ENCODE results near the gene SERINC4.

SERINC4 gene

GRCh38 chr15:43774062-43774461 lies 26.0 kb downstream of the SERINC4 start:
- H3K4me2 ChIP-seq (ENCODE audit: low read length), result peak overlapping the region; percentile 100
- peak overlapping the region; percentile 98 for H3K27ac ChIP-seq (ENCODE audit: low read depth, low read length, poor library complexity, severe bottlenecking)
- no peaks in the 10 kb centered on the region for H4K20me1 ChIP-seq (ENCODE audit: insufficient read depth, low read length)
- H3K9me2 ChIP-seq (ENCODE audit: low read depth, low read length), result no peaks in the 10 kb centered on the region
- peak overlapping the region; percentile 96 for H3K9ac ChIP-seq (ENCODE audit: low read length)
- H3K4me3 ChIP-seq (ENCODE audit: low read depth, low read length, poor library complexity, severe bottlenecking), result peak overlapping the region; percentile 90
- H3F3A ChIP-seq (ENCODE audit: insufficient read depth, low read length), result peaks cover 51% of the 10 kb centered on the region
- peaks cover 10% of the 10 kb centered on the region for H3K79me2 ChIP-seq (ENCODE audit: insufficient read depth, low read length)
- no peaks in the 10 kb centered on the region for H3K9me3 ChIP-seq (ENCODE audit: low read length)
- peaks cover 52% of the 10 kb centered on the region for H3K4me1 ChIP-seq (ENCODE audit: insufficient read depth, low read length, severe bottlenecking)
- H3K27me3 ChIP-seq (ENCODE audit: insufficient read depth, low read length), result no peaks in the 10 kb centered on the region
- TF ChIP-seq CTCF (IDR thresholded peaks at IDR 0.05; ENCODE audit: low read length) (no peak), EZH2 (IDR thresholded peaks at IDR 0.05; ENCODE audit: borderline replicate concordance, low read length) (no peak)
- H2AFZ ChIP-seq (ENCODE audit: low read length), result no peak overlapping the region
- peaks cover 75% of the 10 kb centered on the region for H3K36me3 ChIP-seq (ENCODE audit: insufficient read depth, low read length)

- H3K9me2 ChIP-seq (ENCODE audit: low read depth, low read length), result no peaks in the 10 kb centered on the region
- no peak overlapping the region for H3K9ac ChIP-seq (ENCODE audit: low read length)
- H2AFZ ChIP-seq (ENCODE audit: low read length), result no peak overlapping the region
- H3K4me1 ChIP-seq (ENCODE audit: insufficient read depth, low read length, severe bottlenecking), result peaks cover 45% of the 10 kb centered on the region
- no peaks in the 10 kb centered on the region for H3K27me3 ChIP-seq (ENCODE audit: insufficient read depth, low read length)
- H3F3A ChIP-seq (ENCODE audit: insufficient read depth, low read length), result peaks cover 53% of the 10 kb centered on the region
- H3K9me3 ChIP-seq (ENCODE audit: low read length), result no peaks in the 10 kb centered on the region
- peak overlapping the region; percentile 100 for H3K4me2 ChIP-seq (ENCODE audit: low read length)
- peaks cover 10% of the 10 kb centered on the region for H3K79me2 ChIP-seq (ENCODE audit: insufficient read depth, low read length)
- H4K20me1 ChIP-seq (ENCODE audit: insufficient read depth, low read length), result no peaks in the 10 kb centered on the region
- peaks cover 89% of the 10 kb centered on the region for H3K36me3 ChIP-seq (ENCODE audit: insufficient read depth, low read length)
- TF ChIP-seq CTCF (IDR thresholded peaks at IDR 0.05; ENCODE audit: low read length) (no peak), EZH2 (IDR thresholded peaks at IDR 0.05; ENCODE audit: borderline replicate concordance, low read length) (no peak)
- peak overlapping the region; percentile 22 for H3K4me3 ChIP-seq (ENCODE audit: low read depth, low read length, poor library complexity, severe bottlenecking)
- peak overlapping the region; percentile 98 for H3K27ac ChIP-seq (ENCODE audit: low read depth, low read length, poor library complexity, severe bottlenecking)
Measured at GRCh38 chr15:43772624-43773023, 27.4 kb downstream of the SERINC4 start.

GRCh38 chr15:43771816-43772215 lies 28.2 kb downstream of the SERINC4 start:
- H2AFZ ChIP-seq (ENCODE audit: low read length), result no peak overlapping the region
- H3K27me3 ChIP-seq (ENCODE audit: insufficient read depth, low read length), result no peaks in the 10 kb centered on the region
- H3K4me3 ChIP-seq (ENCODE audit: low read depth, low read length, poor library complexity, severe bottlenecking), result no peak overlapping the region
- TF ChIP-seq CTCF (IDR thresholded peaks at IDR 0.05; ENCODE audit: low read length) (no peak), EZH2 (IDR thresholded peaks at IDR 0.05; ENCODE audit: borderline replicate concordance, low read length) (no peak)
- H3K79me2 ChIP-seq (ENCODE audit: insufficient read depth, low read length), result peaks cover 10% of the 10 kb centered on the region
- peaks cover 97% of the 10 kb centered on the region for H3K36me3 ChIP-seq (ENCODE audit: insufficient read depth, low read length)
- H3K4me2 ChIP-seq (ENCODE audit: low read length), result no peak overlapping the region
- H3K4me1 ChIP-seq (ENCODE audit: insufficient read depth, low read length, severe bottlenecking), result peaks cover 42% of the 10 kb centered on the region
- no peak overlapping the region for H3K9ac ChIP-seq (ENCODE audit: low read length)
- H3K9me2 ChIP-seq (ENCODE audit: low read depth, low read length), result no peaks in the 10 kb centered on the region
- peak overlapping the region; percentile 98 for H3K27ac ChIP-seq (ENCODE audit: low read depth, low read length, poor library complexity, severe bottlenecking)
- H3F3A ChIP-seq (ENCODE audit: insufficient read depth, low read length), result peaks cover 57% of the 10 kb centered on the region
- H3K9me3 ChIP-seq (ENCODE audit: low read length), result no peaks in the 10 kb centered on the region
- H4K20me1 ChIP-seq (ENCODE audit: insufficient read depth, low read length), result no peaks in the 10 kb centered on the region
